CD4-positive, alpha-beta T cell treated with Interleukin-21 for 1 hour (primary cell): ENCODE results near the gene ABHD11.
A peak's percentile ranks its signal among the peaks of the same experiment; 100 is the strongest.
"Not testable (repeated sequence)": the region's sequence is repeated elsewhere in the genome, so short reads cannot be mapped to it uniquely, and the experiment has no call there.

Source experiments
- DNase-seq: peaks from one replicate; pipeline ENCODE4 v3.0.0-alpha.2; 2020

ABHD11 gene

GRCh38 chr7:73742753-73743641, 4.4 kb upstream of the ABHD11 start:
- no peak for DNase-seq

- no peak for DNase-seq
Observed at GRCh38 chr7:73742338-73742752, 3.7 kb upstream of the ABHD11 start.

GRCh38 chr7:73741600-73741999, 3.0 kb upstream of the ABHD11 start:
- no peak for DNase-seq

- no peak for DNase-seq
Observed at GRCh38 chr7:73740771-73741170, 2.2 kb upstream of the ABHD11 start.

- no peak for DNase-seq
Observed at GRCh38 chr7:73740212-73740611, 1.6 kb upstream of the ABHD11 start.

GRCh38 chr7:73739387-73739767, 775 bp upstream of the ABHD11 start:
- no peak for DNase-seq

GRCh38 chr7:73738220-73738611, 386 bp downstream of the ABHD11 start:
- peak; percentile 69 for DNase-seq

GRCh38 chr7:73737491-73738219, 947 bp downstream of the ABHD11 start:
- no peak for DNase-seq

GRCh38 chr7:73736885-73737284, 1.7 kb downstream of the ABHD11 start:
- DNase-seq, result no peak

- no peak for DNase-seq
Observed at GRCh38 chr7:73735528-73735905, 3.1 kb downstream of the ABHD11 start.

GRCh38 chr7:73734619-73735527, 3.7 kb downstream of the ABHD11 start:
- DNase-seq, result peak; percentile 90

GRCh38 chr7:73732397-73732796, 6.2 kb downstream of the ABHD11 start:
- no peak for DNase-seq

- DNase-seq, result no peak
Observed at GRCh38 chr7:73730485-73730884, 8.1 kb downstream of the ABHD11 start.

- no peak for DNase-seq
Observed at GRCh38 chr7:73728551-73728950, 10.1 kb downstream of the ABHD11 start.

- no peak for DNase-seq
Observed at GRCh38 chr7:73727952-73728351, 10.7 kb downstream of the ABHD11 start.

- no peak for DNase-seq
Observed at GRCh38 chr7:73726083-73726466, 12.5 kb downstream of the ABHD11 start.

- DNase-seq, result no peak
Observed at GRCh38 chr7:73723813-73724212, 14.8 kb downstream of the ABHD11 start.

- no peak for DNase-seq
Observed at GRCh38 chr7:73722785-73723184, 15.8 kb downstream of the ABHD11 start.

- not testable (repeated sequence) for DNase-seq
Observed at GRCh38 chr7:73722182-73722581, 16.4 kb downstream of the ABHD11 start.

GRCh38 chr7:73721377-73721817, 17.2 kb downstream of the ABHD11 start:
- no peak for DNase-seq

- not testable (repeated sequence) for DNase-seq
Observed at GRCh38 chr7:73720443-73720842, 18.2 kb downstream of the ABHD11 start.

- DNase-seq, result no peak
Observed at GRCh38 chr7:73719806-73720169, 18.8 kb downstream of the ABHD11 start.
